GM19372 (cell line): Measurements from ENCODE around the gene C1QL1.

Experiments used
- ATAC-seq: cut with Tn5 transposase; IDR thresholded peaks from one replicate; pipeline ENCODE4 v1.9.1; 2021; ENCODE audit warnings: mild to moderate bottlenecking, low read depth, moderate library complexity; ENCODE audit not compliant: unreplicated experiment

C1QL1 gene

GRCh38 chr17:44989552-44990138 lies 21.5 kb upstream of the C1QL1 start:
- no peak for ATAC-seq

GRCh38 chr17:44988044-44988942 lies 20.2 kb upstream of the C1QL1 start:
- ATAC-seq = no peak

- ATAC-seq = no peak
These were observed 15.5 kb upstream of the C1QL1 start for GRCh38 chr17:44983563-44983962.

GRCh38 chr17:44982113-44982702 lies 14.1 kb upstream of the C1QL1 start:
- no peak for ATAC-seq

- ATAC-seq = no peak
These were observed 13.3 kb upstream of the C1QL1 start for GRCh38 chr17:44981221-44981968.

- ATAC-seq = no peak
These were observed 11.4 kb upstream of the C1QL1 start for GRCh38 chr17:44979426-44979995.

- no peak for ATAC-seq
These were observed 10.7 kb upstream of the C1QL1 start for GRCh38 chr17:44978807-44979206.

- ATAC-seq = no peak
These were observed 9.9 kb upstream of the C1QL1 start for GRCh38 chr17:44977814-44978550.

- ATAC-seq = no peak
These were observed 9.0 kb upstream of the C1QL1 start for GRCh38 chr17:44977065-44977464.

- no peak for ATAC-seq
These were observed 8.1 kb upstream of the C1QL1 start for GRCh38 chr17:44976206-44976605.

- ATAC-seq = no peak
These were observed 4.8 kb upstream of the C1QL1 start for GRCh38 chr17:44972953-44973352.

- ATAC-seq = no peak
These were observed 3.8 kb upstream of the C1QL1 start for GRCh38 chr17:44971776-44972483.

GRCh38 chr17:44970136-44970741 lies 2.1 kb upstream of the C1QL1 start:
- no peak for ATAC-seq

- ATAC-seq = no peak
These were observed 1.2 kb upstream of the C1QL1 start for GRCh38 chr17:44969144-44969780.

GRCh38 chr17:44967907-44968224 lies 237 bp downstream of the C1QL1 start:
- ATAC-seq = no peak

- no peak for ATAC-seq
These were observed 837 bp downstream of the C1QL1 start for GRCh38 chr17:44967026-44967906.

GRCh38 chr17:44966348-44967025 lies 1.6 kb downstream of the C1QL1 start:
- no peak for ATAC-seq
